Measurements from ENCODE around the gene SCYGR7.
"Not testable (repeated sequence)": the region's sequence is repeated elsewhere in the genome, so short reads cannot be mapped to it uniquely, and the experiment has no call there.

Gene SCYGR7

GRCh38 chr2:227728035-227728434, at the start of gene SCYGR7:
Gene SCYGR7, plus strand, starts transcription at chr2:227728335. Its CDS starts 0 bp downstream, at chr2:227728335.
- no peak for DNase-seq (ENCODE audit: low spot score)

- no peak for DNase-seq (ENCODE audit: low spot score)
Observed at GRCh38 chr2:227684258-227684657, 43.9 kb upstream of the SCYGR7 start.

GRCh38 chr2:227687189-227687588, 40.9 kb upstream of the SCYGR7 start:
- DNase-seq (ENCODE audit: low spot score) = no peak

- no peak for DNase-seq (ENCODE audit: low spot score)
Observed at GRCh38 chr2:227696990-227697679, 31.0 kb upstream of the SCYGR7 start.

GRCh38 chr2:227701556-227701955, 26.6 kb upstream of the SCYGR7 start:
- DNase-seq (ENCODE audit: low spot score) = no peak

- DNase-seq (ENCODE audit: low spot score) = no peak
Observed at GRCh38 chr2:227703280-227703732, 24.8 kb upstream of the SCYGR7 start.

GRCh38 chr2:227703961-227704360, 24.2 kb upstream of the SCYGR7 start:
- no peak for DNase-seq (ENCODE audit: low spot score)

- DNase-seq (ENCODE audit: low spot score) = no peak
Observed at GRCh38 chr2:227706859-227707258, 21.3 kb upstream of the SCYGR7 start.

GRCh38 chr2:227707390-227707789, 20.7 kb upstream of the SCYGR7 start:
- no peak for DNase-seq (ENCODE audit: low spot score)

- DNase-seq (ENCODE audit: low spot score) = no peak
Observed at GRCh38 chr2:227710986-227711385, 17.1 kb upstream of the SCYGR7 start.

- DNase-seq (ENCODE audit: low spot score) = no peak
Observed at GRCh38 chr2:227713291-227713690, 14.8 kb upstream of the SCYGR7 start.

GRCh38 chr2:227716501-227716900, 11.6 kb upstream of the SCYGR7 start:
- no peak for DNase-seq (ENCODE audit: low spot score)

GRCh38 chr2:227717687-227718567, 10.2 kb upstream of the SCYGR7 start, which contains the start of gene SLC19A3:
Gene SLC19A3, minus strand, starts transcription at chr2:227718028. Its CDS starts 15,710 bp downstream, at chr2:227702318.
- DNase-seq (ENCODE audit: low spot score) = no peak

GRCh38 chr2:227719641-227720040, 8.5 kb upstream of the SCYGR7 start:
- no peak for DNase-seq (ENCODE audit: low spot score)

- DNase-seq (ENCODE audit: low spot score) = no peak
Observed at GRCh38 chr2:227720680-227721079, 7.5 kb upstream of the SCYGR7 start.

- DNase-seq (ENCODE audit: low spot score) = not testable (repeated sequence)
Observed at GRCh38 chr2:227722821-227723220, 5.3 kb upstream of the SCYGR7 start.

GRCh38 chr2:227724394-227725039, 3.6 kb upstream of the SCYGR7 start, which contains the start of gene SCYGR6:
Gene SCYGR6, minus strand, starts transcription at chr2:227724757. Its CDS starts 0 bp downstream, at chr2:227724757.
- no peak for DNase-seq (ENCODE audit: low spot score)

- no peak for DNase-seq (ENCODE audit: low spot score)
Observed at GRCh38 chr2:227739351-227739750, 11.2 kb downstream of the SCYGR7 start.

- DNase-seq (ENCODE audit: low spot score) = peak; percentile 12
Observed at GRCh38 chr2:227740705-227741104, 12.6 kb downstream of the SCYGR7 start.

- DNase-seq (ENCODE audit: low spot score) = no peak
Observed at GRCh38 chr2:227745594-227745993, 17.5 kb downstream of the SCYGR7 start, which contains the start of gene SCYGR8. Gene SCYGR8, plus strand, starts transcription at chr2:227745894. Its CDS starts 0 bp downstream, at chr2:227745894.

- no peak for DNase-seq (ENCODE audit: low spot score)
Observed at GRCh38 chr2:227748079-227748478, 19.9 kb downstream of the SCYGR7 start.

GRCh38 chr2:227756261-227756660, 28.1 kb downstream of the SCYGR7 start:
- DNase-seq (ENCODE audit: low spot score) = not testable (repeated sequence)

Measured in NAMALWA (cell line).